Keratinocyte (primary cell): ENCODE measurements around the gene KMT2A. TPM values are rescaled to one million over a fixed set of nuclear protein-coding genes. Genes with fewer than 3 reads are reported as not detected.
A peak's percentile ranks its signal among the peaks of the same experiment; 100 is the strongest.

Experiments used
- DNase-seq: peaks from one replicate; pipeline ENCODE4 v3.0.0-alpha.2; 2011; ENCODE audit warnings: low read depth, missing footprints, low spot score
- FAIRE-seq: peaks from 2 replicates; lab custom pipeline; 2011; peaks lifted over from hg19 to GRCh38; lab: Jason Lieb, UNC
- H2AFZ ChIP-seq: 2 replicates; pipeline ENCODE4 v1.6.0; 2012; ENCODE audit warnings: low read length, control low read depth, inconsistent platforms; ENCODE audit not compliant: control insufficient read depth
- H3K27ac ChIP-seq: 2 replicates; pipeline ENCODE4 v1.5.1; 2011; ENCODE audit warnings: low read length; ENCODE audit not compliant: control insufficient read depth, insufficient read depth
- H3K27me3 ChIP-seq: 3 replicates; pipeline ENCODE4 v1.6.0; 2011; ENCODE audit warnings: low read length; ENCODE audit not compliant: control insufficient read depth, insufficient read depth; ENCODE audit errors: extremely low read depth
- H3K36me3 ChIP-seq, 2 experiments: 2 replicates in 1 of 2; 3 replicates in 1 of 2; pipeline ENCODE4 v1.5.1; 2011; ENCODE audit warnings: low read length in 2 of 2, mild to moderate bottlenecking in 1 of 2; ENCODE audit not compliant: control insufficient read depth in 2 of 2, insufficient read depth in 2 of 2; ENCODE audit errors: extremely low read depth in 1 of 2
- H3K4me1 ChIP-seq: 3 replicates; pipeline ENCODE4 v1.5.1; 2011; ENCODE audit warnings: low read length; ENCODE audit not compliant: control insufficient read depth, insufficient read depth; ENCODE audit errors: extremely low read depth
- H3K4me2 ChIP-seq: 3 replicates; pipeline ENCODE4 v1.6.0; 2011; ENCODE audit warnings: low read depth, low read length; ENCODE audit not compliant: control insufficient read depth, insufficient read depth; ENCODE audit errors: extremely low read depth
- H3K4me3 ChIP-seq, 3 experiments: fragments of 200-600 bp in 1 of 3; sonication (generic) in 1 of 3; 2 replicates in 2 of 3; 3 replicates in 1 of 3; pipeline ENCODE4 v1.5.1; 2011 to 2016; ENCODE audit warnings: low read length in 3 of 3, mild to moderate bottlenecking in 3 of 3, control low read depth in 2 of 3, inconsistent platforms in 1 of 3, low read depth in 1 of 3, mixed read lengths in 1 of 3, mixed run types in 1 of 3, moderate library complexity in 1 of 3; ENCODE audit not compliant: control insufficient read depth in 2 of 3, insufficient read depth in 2 of 3; ENCODE audit errors: extremely low read depth in 1 of 3
- H3K79me2 ChIP-seq: 2 replicates; pipeline ENCODE4 v1.6.0; 2012; ENCODE audit warnings: low read length; ENCODE audit not compliant: control insufficient read depth, insufficient read depth
- H3K9ac ChIP-seq: 3 replicates; pipeline ENCODE4 v1.6.0; 2011; ENCODE audit warnings: low read length; ENCODE audit not compliant: control insufficient read depth, insufficient read depth; ENCODE audit errors: extremely low read depth
- H3K9me1 ChIP-seq: 3 replicates; pipeline ENCODE4 v1.6.0; 2011; ENCODE audit warnings: low read length; ENCODE audit not compliant: control insufficient read depth, insufficient read depth; ENCODE audit errors: extremely low read depth
- H3K9me3 ChIP-seq: 2 replicates; pipeline ENCODE4 v1.5.1; 2012; ENCODE audit warnings: low read depth, low read length; ENCODE audit not compliant: control insufficient read depth
- H4K20me1 ChIP-seq: 3 replicates; pipeline ENCODE4 v1.6.0; 2011; ENCODE audit warnings: low read length; ENCODE audit not compliant: control insufficient read depth, insufficient read depth; ENCODE audit errors: extremely low read depth
- CTCF ChIP-seq, 3 experiments: IDR thresholded peaks in 1 of 3; conservative IDR thresholded peaks in 1 of 3; optimal IDR thresholded peaks in 1 of 3; 2 replicates in 2 of 3; 3 replicates in 1 of 3; pipeline versions ENCODE3 to v1.5.1; 2011; ENCODE audit warnings: low read length in 3 of 3, mild to moderate bottlenecking in 3 of 3, moderate library complexity in 2 of 3, control low read depth in 1 of 3, inconsistent platforms in 1 of 3; ENCODE audit not compliant: insufficient read depth in 2 of 3; ENCODE audit errors: extremely low read depth in 1 of 3
- EZH2 ChIP-seq: IDR thresholded peaks from one replicate; pipeline ENCODE4 v1.6.1; 2012; ENCODE audit warnings: inconsistent platforms, mild to moderate bottlenecking, low read length, moderate library complexity
- dilution Hi-C: fragments of 300-500 bp; cut with MboI; formaldehyde crosslinking; loops from one replicate; pipeline ENCODE4 v1.7.0; 2020; ENCODE audit warnings: low sequenced_read_pairs; ENCODE audit not compliant: extremely low pct_ligation_motif_present
- polyA plus RNA-seq, 5 experiments: library from polyadenylated mRNA; depleted of rRNA in 3 of 5; stranded (reverse) in 3 of 5; stranded (forward) in 1 of 5; unstranded in 1 of 5; fragments of >200 nt; gene quantifications; 1 replicate in 1 of 5; 2 replicates in 3 of 5; 3 replicates in 1 of 5; pipeline versions ENCODE4 v1.2.1 to v1.2.3, GENCODE V29; 2011 to 2012; ENCODE audit warnings: missing spikeins in 2 of 5, low read depth in 1 of 5, low replicate concordance in 1 of 5

Gene KMT2A
- polyA plus RNA-seq, 1 donor (not counting 4 experiments of a cell fraction or from before 2014, with no cell fraction given), result 11.7 TPM

- no peak for FAIRE-seq
- H3K36me3 ChIP-seq, result peaks cover 2 to 3% of the 10 kb centered on the region in 2 experiments
- peaks cover 18% of the 10 kb centered on the region for H3K4me1 ChIP-seq
- peaks cover 5% of the 10 kb centered on the region for H4K20me1 ChIP-seq
- no peaks in the 10 kb centered on the region for H3K27me3 ChIP-seq
- H3K9me3 ChIP-seq, result no peaks in the 10 kb centered on the region
- no peak overlapping the region for H3K4me3 ChIP-seq
- no peak for DNase-seq
- no peaks in the 10 kb centered on the region for H3K9me1 ChIP-seq
- no peak overlapping the region for H3K9ac ChIP-seq
- H3K27ac ChIP-seq, result no peak overlapping the region
- H3K4me2 ChIP-seq, result peak overlapping the region; percentile 80
- TF ChIP-seq CTCF (optimal IDR thresholded peaks at IDR 0.05 in 1 of 3, IDR thresholded peaks at IDR 0.05 in 1 of 3, conservative IDR thresholded peaks at IDR 0.05 in 1 of 3; ENCODE audit: extremely low read depth in 1 of 3, insufficient read depth in 2 of 3, low read length in 3 of 3), result no peak
- TF ChIP-seq EZH2, result no peak
- peaks cover 72% of the 10 kb centered on the region for H3K79me2 ChIP-seq
- no peak overlapping the region for H2AFZ ChIP-seq
- dilution Hi-C loops, result no loop called here
Measured at GRCh38 chr11:118574636-118575035, 138.3 kb downstream of the KMT2A start.

Other genes starting within 250 kb of the KMT2A start
- gene JAML, start 211.5 kb upstream of the KMT2A start, polyA plus RNA-seq, result 0.01 TPM in 1 of 3 replicates, not detected in the others
- gene MPZL3, start 184.1 kb upstream of the KMT2A start, polyA plus RNA-seq, result 6.3 to 7.9 TPM (median 6.5 TPM) in 3 replicates
- gene MPZL2, start 172.2 kb upstream of the KMT2A start, polyA plus RNA-seq, result 98.4 to 237 TPM (median 225 TPM) in 3 replicates
- gene CD3E, start 131.8 kb upstream of the KMT2A start, polyA plus RNA-seq, result 0.06 TPM in 1 of 3 replicates, not detected in the others
- not detected in 3 replicates for gene CD3D, start 93.8 kb upstream of the KMT2A start, polyA plus RNA-seq
- gene CD3G, start 92.1 kb upstream of the KMT2A start, polyA plus RNA-seq, result not detected in 3 replicates
- gene UBE4A, start 76.9 kb upstream of the KMT2A start, polyA plus RNA-seq, result 11.9 to 19.5 TPM (median 14.8 TPM) in 3 replicates
- 259 to 463 TPM (median 338 TPM) in 3 replicates for gene ATP5MG, start 34.9 kb upstream of the KMT2A start, polyA plus RNA-seq
- 0.12 TPM in 1 of 3 replicates, not detected in the others for gene TTC36, start 91.0 kb downstream of the KMT2A start, polyA plus RNA-seq
- 12.9 to 21.1 TPM (median 17.4 TPM) in 3 replicates for gene TMEM25, start 94.7 kb downstream of the KMT2A start, polyA plus RNA-seq
- 31.2 to 34.9 TPM (median 32.9 TPM) in 3 replicates for gene IFT46, start 129.4 kb downstream of the KMT2A start, polyA plus RNA-seq
- 121 to 216 TPM (median 150 TPM) in 3 replicates for gene ARCN1, start 135.9 kb downstream of the KMT2A start, polyA plus RNA-seq
- 35.0 to 46.8 TPM (median 38.4 TPM) in 3 replicates for gene PHLDB1, start 171.1 kb downstream of the KMT2A start, polyA plus RNA-seq
- gene TREH, start 243.2 kb downstream of the KMT2A start, polyA plus RNA-seq, result not detected in 3 replicates